HG03103 (cell line): ENCODE data around the gene IFNAR2.

Experiments
- ATAC-seq: cut with Tn5 transposase; IDR thresholded peaks from one replicate; pipeline ENCODE4 v1.9.1; 2021; ENCODE audit warnings: low read depth; ENCODE audit not compliant: unreplicated experiment

The IFNAR2 gene

GRCh38 chr21:33229784-33230544, at the start of gene IFNAR2:
IFNAR2 (plus strand) TSS chr21:33229938; CDS start chr21:33241923, 11,985 bp downstream.
- peak; percentile 58 for ATAC-seq

- ATAC-seq, result no peak
Observed at GRCh38 chr21:33185852-33186251, 43.9 kb upstream of the IFNAR2 start.

- ATAC-seq, result no peak
Observed at GRCh38 chr21:33187276-33187675, 42.5 kb upstream of the IFNAR2 start.

GRCh38 chr21:33189237-33189636, 40.5 kb upstream of the IFNAR2 start:
- no peak for ATAC-seq

- ATAC-seq, result no peak
Observed at GRCh38 chr21:33189824-33190223, 39.9 kb upstream of the IFNAR2 start.

- no peak for ATAC-seq
Observed at GRCh38 chr21:33196941-33197374, 32.8 kb upstream of the IFNAR2 start.

- no peak for ATAC-seq
Observed at GRCh38 chr21:33197496-33197895, 32.2 kb upstream of the IFNAR2 start.

- ATAC-seq, result no peak
Observed at GRCh38 chr21:33198346-33199099, 31.2 kb upstream of the IFNAR2 start.

GRCh38 chr21:33199100-33199464, 30.7 kb upstream of the IFNAR2 start:
- ATAC-seq, result no peak

GRCh38 chr21:33199516-33200217, 30.1 kb upstream of the IFNAR2 start:
- peak; percentile 82 for ATAC-seq

GRCh38 chr21:33201956-33202355, 27.8 kb upstream of the IFNAR2 start:
- no peak for ATAC-seq

- ATAC-seq, result no peak
Observed at GRCh38 chr21:33202464-33203363, 27.0 kb upstream of the IFNAR2 start.

GRCh38 chr21:33203371-33203724, 26.4 kb upstream of the IFNAR2 start:
- ATAC-seq, result no peak

GRCh38 chr21:33205476-33205875, 24.3 kb upstream of the IFNAR2 start:
- no peak for ATAC-seq

- ATAC-seq, result no peak
Observed at GRCh38 chr21:33206771-33207281, 22.9 kb upstream of the IFNAR2 start.

GRCh38 chr21:33207449-33208149, 22.1 kb upstream of the IFNAR2 start:
- no peak for ATAC-seq

- ATAC-seq, result no peak
Observed at GRCh38 chr21:33208534-33208933, 21.2 kb upstream of the IFNAR2 start.

GRCh38 chr21:33211305-33211704, 18.4 kb upstream of the IFNAR2 start:
- no peak for ATAC-seq

- no peak for ATAC-seq
Observed at GRCh38 chr21:33211732-33212131, 18.0 kb upstream of the IFNAR2 start.
